BLaER1 treated with 17β-estradiol and CSF1 and Interleukin-3, amounts not matched to agents 10 nM and 100 nM (cell line): ENCODE measurements around the gene DISC1.
"Not testable (repeated sequence)": the region's sequence is repeated elsewhere in the genome, so short reads cannot be mapped to it uniquely, and the experiment has no call there.

Experiments
- H3K27ac ChIP-seq, 11 experiments: shearing (Covaris generic); formaldehyde crosslinking; 2 replicates each; pipeline ENCODE4 v1.8.1; 2022
- H3K27me3 ChIP-seq, 11 experiments: shearing (Covaris generic); formaldehyde crosslinking; 2 replicates each; pipeline ENCODE4 v1.8.1; 2022
- H3K36me3 ChIP-seq, 11 experiments: shearing (Covaris generic); formaldehyde crosslinking; 2 replicates each; pipeline ENCODE4 v1.8.1; 2022
- H3K4me1 ChIP-seq, 10 experiments: shearing (Covaris generic); formaldehyde crosslinking; 2 replicates each; pipeline ENCODE4 v1.8.1; 2022
- H3K4me2 ChIP-seq, 11 experiments: shearing (Covaris generic); formaldehyde crosslinking; 2 replicates each; pipeline ENCODE4 v1.8.1; 2022
- H3K4me3 ChIP-seq, 10 experiments: shearing (Covaris generic); formaldehyde crosslinking; 2 replicates each; pipeline ENCODE4 v1.8.1; 2022
- H3K9ac ChIP-seq, 11 experiments: shearing (Covaris generic); formaldehyde crosslinking; 2 replicates each; pipeline ENCODE4 v1.8.1; 2022
- H3K9me3 ChIP-seq, 11 experiments: shearing (Covaris generic); formaldehyde crosslinking; replicated peaks in 1 of 11; 2 replicates each; pipeline ENCODE4 v1.8.1; 2022
- H4K20me1 ChIP-seq, 11 experiments: shearing (Covaris generic); formaldehyde crosslinking; 2 replicates each; pipeline ENCODE4 v1.8.1; 2022
- Cebpa-rat ChIP-seq, 11 experiments: shearing (Covaris generic); IDR thresholded peaks; 2 replicates each; pipeline ENCODE4 v1.8.1; 2022

DISC1 gene

DNA sequence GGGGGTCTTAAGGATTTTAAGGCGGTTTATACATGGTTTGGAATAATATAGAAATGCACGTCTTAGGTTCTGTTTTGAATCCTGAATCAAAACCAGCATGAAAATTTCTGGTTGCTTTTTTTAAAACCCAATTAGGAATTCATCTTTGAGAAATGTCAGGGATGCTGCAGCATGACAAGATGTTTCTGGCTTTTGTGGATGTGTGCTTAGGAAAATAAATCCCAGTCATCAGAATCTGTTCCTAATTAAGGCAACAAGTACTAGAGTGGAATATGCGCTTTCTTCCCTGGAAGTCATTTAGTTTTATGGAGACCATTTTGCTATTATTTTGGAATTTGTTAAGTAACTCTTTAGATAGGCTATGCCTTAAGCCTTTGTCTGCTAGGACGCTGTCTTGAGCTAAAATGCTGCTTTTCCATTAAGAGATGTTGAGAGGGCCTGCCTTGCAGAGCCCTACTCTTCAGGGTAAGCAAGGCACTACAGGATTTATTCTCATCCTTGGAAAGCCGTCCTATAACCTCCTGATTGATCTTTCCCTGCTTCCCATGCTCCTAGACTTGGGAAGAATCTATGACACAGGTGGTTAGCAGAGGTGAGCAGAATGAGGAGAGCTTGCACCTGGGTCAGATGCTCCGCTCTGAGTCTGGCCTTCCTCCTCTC lies 332.8 kb downstream of the DISC1 start:
- Histone ChIP-seq H3K27ac (no peak overlapping the region), H3K9ac (no peak overlapping the region), H3K9me3 (peaks cover 0 to 7% (median 0%) of the 10 kb centered on the region in 11 experiments; a peak in 1 of 22 replicates), H3K27me3 (no peaks in the 10 kb centered on the region), H3K4me1 (peaks cover 0 to 13% (median 0%) of the 10 kb centered on the region in 10 experiments; a peak in 6 of 20 replicates), H3K4me3 (no peak overlapping the region), H3K36me3 (peaks cover 0 to 77% (median 7%) of the 10 kb centered on the region in 11 experiments; a peak in 10 of 22 replicates), H4K20me1 (no peaks in the 10 kb centered on the region), H3K4me2 (no peak overlapping the region)
- TF ChIP-seq Cebpa-rat (IDR thresholded peaks at IDR 0.05) = no peak

DNA sequence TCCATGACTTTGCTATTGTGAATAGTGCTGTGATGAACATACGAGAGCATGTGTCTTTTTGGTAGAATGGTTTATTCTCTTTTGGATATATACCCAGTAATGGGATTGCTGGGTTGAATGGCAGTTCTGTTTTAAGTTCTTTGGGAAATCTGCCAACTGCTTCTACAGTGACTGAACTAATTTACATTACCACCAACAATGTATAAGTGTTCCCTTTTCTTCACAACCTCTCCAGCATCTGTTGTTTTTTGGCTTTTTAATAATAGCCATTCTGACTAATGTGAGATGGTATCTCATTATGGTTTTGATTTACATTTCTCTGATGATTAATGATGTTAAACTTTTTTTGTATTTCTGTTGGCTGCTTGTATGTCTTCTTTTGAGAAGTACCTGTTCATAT lies 335.2 kb downstream of the DISC1 start:
- Histone ChIP-seq H3K36me3 (peaks cover 0 to 82% (median 7%) of the 10 kb centered on the region in 11 experiments; a peak in 10 of 22 replicates), H3K4me1 (peaks cover 0 to 24% (median 0%) of the 10 kb centered on the region in 10 experiments; a peak in 8 of 20 replicates)
- not testable (repeated sequence) for H3K9ac ChIP-seq, H3K27ac ChIP-seq, H3K4me2 ChIP-seq, H4K20me1 ChIP-seq, H3K4me3 ChIP-seq, H3K27me3 ChIP-seq, H3K9me3 ChIP-seq

DNA sequence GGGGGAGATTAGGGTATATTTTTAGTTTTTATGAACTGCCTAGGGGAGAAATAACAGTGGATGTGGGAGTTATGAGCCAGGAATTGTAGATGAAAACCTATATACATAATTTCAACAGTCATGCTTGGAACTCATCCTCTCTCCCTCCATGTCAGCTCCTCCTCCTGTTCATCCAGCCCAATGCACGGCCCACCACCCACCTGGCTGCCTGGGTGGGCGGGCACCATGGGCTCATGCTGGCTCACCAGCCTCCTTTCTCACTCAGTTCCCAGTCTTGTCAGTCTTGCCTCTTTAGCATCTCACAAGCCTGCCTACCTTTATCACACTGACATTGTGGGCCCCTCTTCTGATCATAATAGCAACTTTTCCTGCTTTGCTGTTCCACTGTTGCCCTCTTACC lies 336.0 kb downstream of the DISC1 start:
- TF ChIP-seq Cebpa-rat (IDR thresholded peaks at IDR 0.05) = no peak
- Histone ChIP-seq H3K9me3 (peaks cover 0 to 7% (median 0%) of the 10 kb centered on the region in 11 experiments; a peak in 1 of 22 replicates), H3K27me3 (no peaks in the 10 kb centered on the region), H3K4me2 (no peak overlapping the region), H3K4me1 (peaks cover 0 to 24% (median 0%) of the 10 kb centered on the region in 10 experiments; a peak in 8 of 20 replicates), H3K9ac (no peak overlapping the region), H4K20me1 (no peaks in the 10 kb centered on the region), H3K27ac (no peak overlapping the region), H3K4me3 (no peak overlapping the region), H3K36me3 (peaks cover 0 to 82% (median 7%) of the 10 kb centered on the region in 11 experiments; a peak in 10 of 22 replicates)

DNA sequence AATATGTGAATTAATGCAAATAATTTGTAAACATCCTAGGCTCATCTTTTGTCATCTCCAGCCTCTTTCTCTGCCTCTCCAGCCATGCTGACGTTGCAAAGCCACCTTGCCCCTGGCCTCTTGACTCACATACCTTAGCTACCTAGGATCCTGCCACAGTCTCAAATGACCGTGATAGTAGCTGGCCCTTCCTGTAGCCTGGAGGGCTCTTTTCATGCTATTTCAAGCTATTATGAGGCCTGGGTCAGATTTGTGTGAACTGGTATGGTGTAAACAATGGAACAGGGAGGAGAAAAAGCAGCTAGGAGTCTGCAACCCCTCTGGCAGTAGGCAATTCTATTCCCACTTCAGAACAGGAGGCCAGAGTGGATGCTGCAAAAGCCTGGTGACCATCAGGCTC lies 337.7 kb downstream of the DISC1 start:
- no peaks in the 10 kb centered on the region for H4K20me1 ChIP-seq
- no peak for TF ChIP-seq Cebpa-rat (IDR thresholded peaks at IDR 0.05)
- H3K27ac ChIP-seq = 0 out of 22 replicates have a peak overlapping the region, but pooled peaks of 1 of the 11 experiments have one; percentile 3
- peaks cover 0 to 24% (median 0%) of the 10 kb centered on the region in 10 experiments; a peak in 8 of 20 replicates for H3K4me1 ChIP-seq
- H3K36me3 ChIP-seq = peaks cover 0 to 80% (median 7%) of the 10 kb centered on the region in 11 experiments; a peak in 10 of 22 replicates
- peaks cover 0 to 10% (median 0%) of the 10 kb centered on the region in 11 experiments; a peak in 1 of 22 replicates for H3K9me3 ChIP-seq
- no peaks in the 10 kb centered on the region for H3K27me3 ChIP-seq
- H3K9ac ChIP-seq = no peak overlapping the region
- peak overlapping the region in 3 of 11 experiments; percentile 15 to 43 (median 19); a peak in 3 of 22 replicates for H3K4me2 ChIP-seq
- H3K4me3 ChIP-seq = no peak overlapping the region

DNA sequence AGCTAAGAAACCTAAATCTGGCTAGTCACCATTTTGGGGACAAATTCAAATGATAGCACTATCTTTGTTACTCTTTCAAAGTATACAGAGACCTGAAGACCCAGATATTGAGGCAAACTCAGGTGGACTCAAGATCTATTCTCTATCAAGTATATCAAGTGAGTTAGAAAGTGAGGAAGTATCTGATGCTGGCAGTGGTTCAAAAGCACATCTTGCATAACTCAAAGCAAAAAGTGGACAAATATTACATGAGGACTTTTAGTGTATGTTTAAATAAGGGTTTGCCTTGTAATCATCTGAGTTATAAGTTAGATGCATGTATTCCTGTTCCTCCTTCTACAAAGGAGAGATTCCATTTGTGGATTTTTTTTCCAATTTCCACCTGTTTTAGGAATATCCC lies 338.4 kb downstream of the DISC1 start:
- Histone ChIP-seq H3K4me3 (no peak overlapping the region), H3K36me3 (peaks cover 0 to 74% (median 7%) of the 10 kb centered on the region in 11 experiments; a peak in 10 of 22 replicates), H4K20me1 (no peaks in the 10 kb centered on the region), H3K27me3 (no peaks in the 10 kb centered on the region), H3K27ac (no peak overlapping the region), H3K4me1 (peaks cover 0 to 24% (median 0%) of the 10 kb centered on the region in 10 experiments; a peak in 8 of 20 replicates), H3K4me2 (peak overlapping the region in 3 of 11 experiments; percentile 3 to 43 (median 38); a peak in 2 of 22 replicates), H3K9me3 (peaks cover 0 to 12% (median 0%) of the 10 kb centered on the region in 11 experiments; a peak in 1 of 22 replicates), H3K9ac (no peak overlapping the region)
- no peak for TF ChIP-seq Cebpa-rat (IDR thresholded peaks at IDR 0.05)

DNA sequence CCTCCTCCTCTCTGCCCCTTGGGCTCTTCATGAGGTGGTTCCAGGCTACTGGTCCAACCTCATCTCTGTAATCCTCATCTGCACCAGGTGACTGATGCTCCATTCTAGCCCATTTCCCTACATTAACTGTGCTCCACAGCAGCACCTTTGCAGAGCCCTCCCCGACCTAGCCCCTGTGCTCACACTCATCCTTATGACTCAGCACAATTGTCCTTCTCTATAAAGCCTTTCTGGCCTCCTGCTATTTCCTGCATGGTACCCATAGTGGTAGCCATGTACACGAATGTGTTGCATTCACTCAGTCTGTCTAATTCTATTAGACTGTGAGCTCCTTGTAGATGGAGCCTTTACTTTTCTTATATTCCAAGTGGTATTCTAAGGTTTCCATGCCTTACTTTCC lies 339.0 kb downstream of the DISC1 start:
- no peak overlapping the region for H3K9ac ChIP-seq
- peaks cover 0 to 10% (median 0%) of the 10 kb centered on the region in 11 experiments; a peak in 2 of 22 replicates for H3K9me3 ChIP-seq
- no peak for TF ChIP-seq Cebpa-rat (IDR thresholded peaks at IDR 0.05)
- no peaks in the 10 kb centered on the region for H4K20me1 ChIP-seq
- peak overlapping the region in 1 of 11 experiments; percentile 38; a peak in 2 of 22 replicates for H3K4me2 ChIP-seq
- no peak overlapping the region for H3K4me3 ChIP-seq
- no peak overlapping the region for H3K27ac ChIP-seq
- H3K4me1 ChIP-seq = peaks cover 0 to 29% (median 2%) of the 10 kb centered on the region in 10 experiments; a peak in 10 of 20 replicates
- H3K27me3 ChIP-seq = no peaks in the 10 kb centered on the region
- H3K36me3 ChIP-seq = peaks cover 0 to 68% (median 7%) of the 10 kb centered on the region in 11 experiments; a peak in 10 of 22 replicates

DNA sequence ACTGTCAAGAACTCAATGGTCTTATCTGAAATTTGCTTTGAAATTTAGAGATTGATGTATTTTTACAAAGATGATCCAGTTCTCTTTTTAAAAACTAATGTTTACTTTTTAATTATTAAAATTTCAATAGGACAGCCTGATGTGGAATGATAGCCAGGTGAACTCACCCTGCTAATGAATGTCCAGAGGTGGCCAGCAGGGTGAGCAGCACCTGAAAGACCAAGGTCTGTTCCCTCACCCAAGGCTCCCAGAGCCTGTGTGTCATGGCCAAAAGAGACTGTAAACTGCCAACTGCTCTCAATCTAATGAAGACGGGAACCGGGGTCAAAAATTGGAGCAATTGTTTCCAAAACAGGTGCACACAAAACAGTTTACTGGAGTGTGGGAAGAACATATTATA lies 340.4 kb downstream of the DISC1 start:
- Histone ChIP-seq H3K4me1 (peaks cover 0 to 43% (median 12%) of the 10 kb centered on the region in 10 experiments; a peak in 10 of 20 replicates), H3K9ac (no peak overlapping the region), H3K4me3 (no peak overlapping the region), H4K20me1 (no peaks in the 10 kb centered on the region), H3K27ac (no peak overlapping the region), H3K27me3 (no peaks in the 10 kb centered on the region), H3K4me2 (no peak overlapping the region), H3K36me3 (peaks cover 0 to 54% (median 0%) of the 10 kb centered on the region in 11 experiments; a peak in 8 of 22 replicates), H3K9me3 (peaks cover 0 to 5% (median 0%) of the 10 kb centered on the region in 11 experiments; a peak in 2 of 22 replicates)
- no peak for TF ChIP-seq Cebpa-rat (IDR thresholded peaks at IDR 0.05)

DNA sequence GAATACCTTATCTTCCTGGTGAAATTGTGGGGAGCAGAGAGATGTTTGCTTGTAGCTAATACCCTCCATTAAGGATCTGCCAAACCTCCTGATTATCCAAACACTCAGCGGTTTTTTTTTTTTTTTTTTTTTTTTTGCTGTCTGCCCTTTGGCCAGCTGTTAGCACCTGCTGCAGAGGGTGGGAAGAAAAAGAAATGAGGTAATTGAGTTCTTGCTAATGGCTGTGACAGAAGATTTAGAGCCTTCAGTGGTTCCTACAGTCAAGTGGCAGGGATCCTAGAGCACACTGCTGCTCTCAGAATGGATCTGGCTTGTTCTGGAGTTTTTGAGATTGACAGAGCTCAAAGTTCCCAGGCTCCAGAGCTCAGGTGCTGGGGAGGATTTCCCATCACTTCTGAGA lies 342.5 kb downstream of the DISC1 start:
- no peak overlapping the region for H3K4me2 ChIP-seq
- H3K4me1 ChIP-seq = peaks cover 0 to 45% (median 12%) of the 10 kb centered on the region in 10 experiments; a peak in 10 of 20 replicates
- H3K4me3 ChIP-seq = no peak overlapping the region
- H4K20me1 ChIP-seq = no peaks in the 10 kb centered on the region
- no peak overlapping the region for H3K9ac ChIP-seq
- no peak overlapping the region for H3K27ac ChIP-seq
- H3K36me3 ChIP-seq = peaks cover 0 to 47% (median 0%) of the 10 kb centered on the region in 11 experiments; a peak in 8 of 22 replicates
- H3K27me3 ChIP-seq = no peaks in the 10 kb centered on the region
- no peak for TF ChIP-seq Cebpa-rat (IDR thresholded peaks at IDR 0.05)
- peaks cover 0 to 5% (median 0%) of the 10 kb centered on the region in 11 experiments; a peak in 2 of 22 replicates for H3K9me3 ChIP-seq

DNA sequence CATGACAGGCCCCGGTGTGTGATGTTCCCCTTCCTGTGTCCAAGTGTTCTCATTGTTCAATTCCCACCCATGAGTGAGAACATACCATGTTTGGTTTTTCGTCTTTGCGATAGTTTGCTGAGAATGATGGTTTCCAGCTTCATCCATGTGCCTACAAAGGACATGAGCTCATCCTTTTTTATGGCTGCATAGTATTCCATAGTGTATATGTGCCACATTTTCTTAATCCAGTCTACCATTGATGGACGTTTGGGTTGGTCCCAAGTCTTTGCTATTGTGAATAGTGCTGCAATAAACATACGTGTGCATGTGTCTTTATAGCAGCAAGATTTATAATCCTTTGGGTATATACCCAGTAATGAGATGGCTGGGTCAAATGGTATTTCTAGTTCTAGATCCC lies 343.2 kb downstream of the DISC1 start:
- H3K27ac ChIP-seq, H3K4me2 ChIP-seq, H3K27me3 ChIP-seq, H4K20me1 ChIP-seq, H3K9ac ChIP-seq, H3K4me3 ChIP-seq, H3K9me3 ChIP-seq: not testable (repeated sequence)
- Histone ChIP-seq H3K36me3 (peaks cover 0 to 47% (median 0%) of the 10 kb centered on the region in 11 experiments; a peak in 8 of 22 replicates), H3K4me1 (peaks cover 0 to 38% (median 12%) of the 10 kb centered on the region in 10 experiments; a peak in 10 of 20 replicates)
